Spleen (tissue), 7 donors: ENCODE results near the gene DUOX2.

Experiments used
- CTCF ChIP-seq, 11 experiments: fragments of 200-600 bp in 7 of 11; fragments of 450-650 bp in 4 of 11; sonication (generic) in 4 of 11; IDR thresholded peaks in 8 of 11; conservative IDR thresholded peaks in 3 of 11; 1 replicate in 7 of 11; 2 replicates in 4 of 11; pipeline versions ENCODE4 v1.4.0 to v1.8.0; 2016 to 2021; ENCODE audit warnings: antibody characterized with exemption in 11 of 11, inconsistent platforms in 4 of 11, mild to moderate bottlenecking in 1 of 11
- POLR2AphosphoS5 ChIP-seq, 3 donors: sonication (generic); formaldehyde crosslinking; IDR thresholded peaks; one replicate each; pipeline ENCODE4 v1.5.1; 2017; ENCODE audit warnings: antibody characterized with exemption in 3 of 3
- donor health status: DM: no; HTN: no; CAD: no; lungs with moderate emphysema.
- donor health status: DM: no; HTN: no; CAD: no.
- donor health status: DM: no; HTN: no; CAD: no.

DNA sequence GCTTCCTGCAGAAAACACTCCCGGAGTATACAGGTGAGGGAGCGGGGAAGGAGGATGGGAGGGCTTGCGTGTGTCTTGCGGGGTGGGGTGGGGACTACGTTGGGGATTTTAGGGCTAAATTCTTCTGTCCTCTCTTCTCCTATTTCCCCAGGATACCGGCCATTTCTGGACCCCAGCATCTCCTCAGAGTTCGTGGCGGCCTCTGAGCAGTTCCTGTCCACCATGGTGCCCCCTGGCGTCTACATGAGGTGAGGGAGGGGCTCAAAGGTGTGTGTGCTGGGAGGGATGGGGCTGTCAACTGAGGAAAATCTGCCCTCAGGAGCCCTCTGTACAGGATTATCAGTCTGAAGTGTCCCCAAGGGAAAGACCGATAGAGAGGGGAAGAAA, 22.4 kb upstream of the DUOX2 start:
- TF ChIP-seq POLR2AphosphoS5 (IDR thresholded peaks at IDR 0.05) (no peak), CTCF (IDR thresholded peaks at IDR 0.05 in 8 of 11, conservative IDR thresholded peaks at IDR 0.05 in 3 of 11) (no peak)
